Measurements from ENCODE around the gene ARHGEF38. TPM values are rescaled to one million over a fixed set of nuclear protein-coding genes. Genes with fewer than 3 reads are reported as not detected.

Gene ARHGEF38
- polyA plus RNA-seq, 3 donors, result not detected

- Mint-ChIP-seq H3K4me1 (peaks cover 3% of the 10 kb centered on the region), H3K27me3 (ENCODE audit: low read depth in 3 of 3) (peaks cover 0 to 1% (median 1%) of the 10 kb centered on the region in 3 donors), H3K36me3 (no peaks in the 10 kb centered on the region), H3K4me3 (no peak overlapping the region), H3K9me3 (peaks cover 6 to 14% (median 10%) of the 10 kb centered on the region in 7 donors), H3K27ac (no peak overlapping the region)
- no peak overlapping the region for H3K9ac ChIP-seq (ENCODE audit: insufficient read depth, low read length, poor library complexity, severe bottlenecking)
- H2AFZ ChIP-seq (ENCODE audit: insufficient read depth, low read depth, low read length, poor library complexity, severe bottlenecking), result no peak overlapping the region
- H3K9me3 ChIP-seq (replicated peaks in 1 of 2; ENCODE audit: control insufficient read depth in 1 of 2, insufficient read depth in 1 of 2, low read length in 2 of 2), result no peaks in the 10 kb centered on the region
- no peaks in the 10 kb centered on the region for H3K79me2 ChIP-seq (ENCODE audit: insufficient read depth, low read length)
- H3K4me3 ChIP-seq (replicated peaks in 1 of 3; ENCODE audit: low read depth in 2 of 3, low read length in 3 of 3), result no peak overlapping the region
- intact Hi-C loops (cut with micrococcal nuclease), result no loop called here
- H3K4me1 ChIP-seq (ENCODE audit: control insufficient read depth in 1 of 2, insufficient read depth in 2 of 2, low read length in 2 of 2), result peaks cover 0 to 4% of the 10 kb centered on the region in 2 donors
- no CpG with 5 or more reads among the region's 1 CpG for WGBS (ENCODE audit: insufficient coverage)
- H3K27ac ChIP-seq (ENCODE audit: low read depth in 1 of 2, low read length in 2 of 2), result no peak overlapping the region
- H4K20me1 ChIP-seq (ENCODE audit: insufficient read depth, low read length), result no peaks in the 10 kb centered on the region
- DNase-seq, result no peak
- H3K4me2 ChIP-seq (replicated peaks; ENCODE audit: extremely low read depth, low read length, poor library complexity, severe bottlenecking), result no peak overlapping the region
- TF ChIP-seq CTCF (IDR thresholded peaks at IDR 0.05), result no peak
- no peaks in the 10 kb centered on the region for H3K36me3 ChIP-seq (replicated peaks in 1 of 2; ENCODE audit: control insufficient read depth in 1 of 2, insufficient read depth in 2 of 2, low read length in 2 of 2)
- H3K27me3 ChIP-seq (ENCODE audit: control insufficient read depth in 2 of 2, insufficient read depth in 2 of 2, low read length in 2 of 2), result no peaks in the 10 kb centered on the region
Measured at GRCh38 chr4:105509714-105510113, 42.7 kb upstream of the ARHGEF38 start.

- H3K27ac Mint-ChIP-seq, result no peak overlapping the region
- intact Hi-C loops (cut with micrococcal nuclease), result no loop called here
Measured at GRCh38 chr4:105510245-105510644, 42.2 kb upstream of the ARHGEF38 start.

More at GRCh38 chr4:105510245-105510644, 42.2 kb upstream of the ARHGEF38 start:
- Mint-ChIP-seq H3K36me3 (no peaks in the 10 kb centered on the region), H3K9me3 (peaks cover 6 to 15% (median 10%) of the 10 kb centered on the region in 7 donors), H3K4me3 (no peak overlapping the region), H3K27me3 (ENCODE audit: low read depth in 3 of 3) (peaks cover 0 to 1% (median 1%) of the 10 kb centered on the region in 3 donors), H3K4me1 (peaks cover 3% of the 10 kb centered on the region)
- peaks cover 0 to 4% of the 10 kb centered on the region in 2 donors for H3K4me1 ChIP-seq (ENCODE audit: control insufficient read depth in 1 of 2, insufficient read depth in 2 of 2, low read length in 2 of 2)
- no peaks in the 10 kb centered on the region for H4K20me1 ChIP-seq (ENCODE audit: insufficient read depth, low read length)
- no peak overlapping the region for H3K4me3 ChIP-seq (replicated peaks in 1 of 3; ENCODE audit: low read depth in 2 of 3, low read length in 3 of 3)
- H2AFZ ChIP-seq (ENCODE audit: insufficient read depth, low read depth, low read length, poor library complexity, severe bottlenecking), result no peak overlapping the region
- H3K36me3 ChIP-seq (replicated peaks in 1 of 2; ENCODE audit: control insufficient read depth in 1 of 2, insufficient read depth in 2 of 2, low read length in 2 of 2), result no peaks in the 10 kb centered on the region
- no CpG with 5 or more reads among the region's 2 CpGs for WGBS (ENCODE audit: insufficient coverage)
- H3K27ac ChIP-seq (ENCODE audit: low read depth in 1 of 2, low read length in 2 of 2), result no peak overlapping the region
- no peak overlapping the region for H3K9ac ChIP-seq (ENCODE audit: insufficient read depth, low read length, poor library complexity, severe bottlenecking)
- no peak overlapping the region for H3K4me2 ChIP-seq (replicated peaks; ENCODE audit: extremely low read depth, low read length, poor library complexity, severe bottlenecking)
- H3K79me2 ChIP-seq (ENCODE audit: insufficient read depth, low read length), result no peaks in the 10 kb centered on the region
- no peaks in the 10 kb centered on the region for H3K27me3 ChIP-seq (ENCODE audit: control insufficient read depth in 2 of 2, insufficient read depth in 2 of 2, low read length in 2 of 2)
- TF ChIP-seq CTCF (IDR thresholded peaks at IDR 0.05), result no peak
- no peak for DNase-seq
- H3K9me3 ChIP-seq (replicated peaks in 1 of 2; ENCODE audit: control insufficient read depth in 1 of 2, insufficient read depth in 1 of 2, low read length in 2 of 2), result no peaks in the 10 kb centered on the region

All from CD14-positive monocyte (primary cell).